ENCODE results near the gene TCP11L2.

- TF ChIP-seq POLR2A (IDR thresholded peaks at IDR 0.05), result no peak
- TF ChIP-seq CTCF (IDR thresholded peaks at IDR 0.05), result no peak
- no peak for TF ChIP-seq POLR2AphosphoS5 (IDR thresholded peaks at IDR 0.05)
Measured at GRCh38 chr12:106258226-106258625, 44.3 kb upstream of the TCP11L2 start.

Data from transverse colon (tissue), 4 donors.